GM12865 (cell line): Measurements from ENCODE around the gene ZNF519.

ENCODE experiments used
- DNase-seq: peaks from one replicate; pipeline ENCODE4 v3.0.0; 2010; ENCODE audit warnings: low read depth
- H3K4me3 ChIP-seq: 2 replicates; pipeline ENCODE4 v1.5.1; 2011; ENCODE audit warnings: mild to moderate bottlenecking, low read depth, low read length, control low read depth
- CTCF ChIP-seq: IDR thresholded peaks from 2 replicates; pipeline ENCODE4 v1.5.1; 2011; ENCODE audit warnings: low read length, control low read depth, low read depth, inconsistent platforms; ENCODE audit not compliant: insufficient read depth; ENCODE audit errors: missing control alignments

ZNF519 gene

GRCh38 chr18:14104201-14104600 lies 28.0 kb downstream of the ZNF519 start:
- no peak for DNase-seq
- H3K4me3 ChIP-seq = no peak overlapping the region
- TF ChIP-seq CTCF = no peak

GRCh38 chr18:14100503-14101286 lies 31.5 kb downstream of the ZNF519 start:
- no peak for DNase-seq
- TF ChIP-seq CTCF = no peak
- no peak overlapping the region for H3K4me3 ChIP-seq

- no peak overlapping the region for H3K4me3 ChIP-seq
- no peak for DNase-seq
- TF ChIP-seq CTCF = no peak
These were observed 33.8 kb downstream of the ZNF519 start for GRCh38 chr18:14098428-14098827.

- no peak for DNase-seq
- no peak overlapping the region for H3K4me3 ChIP-seq
- no peak for TF ChIP-seq CTCF
These were observed 34.5 kb downstream of the ZNF519 start for GRCh38 chr18:14097761-14098160.

GRCh38 chr18:14093307-14093915 lies 38.8 kb downstream of the ZNF519 start:
- no peak for DNase-seq
- TF ChIP-seq CTCF = no peak
- H3K4me3 ChIP-seq = no peak overlapping the region

GRCh38 chr18:14092625-14093306 lies 39.5 kb downstream of the ZNF519 start:
- H3K4me3 ChIP-seq = no peak overlapping the region
- DNase-seq = no peak
- no peak for TF ChIP-seq CTCF
